GM21717 (cell line): Measurements from ENCODE around the gene C17orf50.
"Not testable (repeated sequence)": the region's sequence is repeated elsewhere in the genome, so short reads cannot be mapped to it uniquely, and the experiment has no call there.

Experiments
- ATAC-seq: cut with Tn5 transposase; IDR thresholded peaks from one replicate; pipeline ENCODE4 v1.9.1; 2021; ENCODE audit warnings: mild to moderate bottlenecking, moderate library complexity; ENCODE audit not compliant: unreplicated experiment

The C17orf50 gene

DNA sequence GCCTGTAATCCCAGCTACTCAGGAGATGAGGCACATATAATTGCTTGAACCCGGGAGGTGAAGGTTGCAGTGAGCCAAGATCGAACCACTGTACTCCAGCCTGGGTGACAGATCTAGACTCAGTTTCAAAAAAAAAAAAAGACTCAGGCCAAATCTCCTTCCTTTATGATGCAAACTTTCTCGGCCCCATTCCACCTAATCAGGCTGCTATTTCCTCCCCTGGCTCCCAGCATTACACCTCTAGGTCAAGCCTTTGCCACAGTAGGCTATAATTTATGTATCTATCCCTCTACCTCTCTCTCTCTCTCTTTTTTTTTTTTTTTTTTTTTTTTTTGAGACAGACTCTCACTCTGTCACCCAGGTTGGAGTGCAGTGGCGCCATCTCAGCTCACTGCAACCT is 9.1 kb upstream of the C17orf50 start:
- not testable (repeated sequence) for ATAC-seq

DNA sequence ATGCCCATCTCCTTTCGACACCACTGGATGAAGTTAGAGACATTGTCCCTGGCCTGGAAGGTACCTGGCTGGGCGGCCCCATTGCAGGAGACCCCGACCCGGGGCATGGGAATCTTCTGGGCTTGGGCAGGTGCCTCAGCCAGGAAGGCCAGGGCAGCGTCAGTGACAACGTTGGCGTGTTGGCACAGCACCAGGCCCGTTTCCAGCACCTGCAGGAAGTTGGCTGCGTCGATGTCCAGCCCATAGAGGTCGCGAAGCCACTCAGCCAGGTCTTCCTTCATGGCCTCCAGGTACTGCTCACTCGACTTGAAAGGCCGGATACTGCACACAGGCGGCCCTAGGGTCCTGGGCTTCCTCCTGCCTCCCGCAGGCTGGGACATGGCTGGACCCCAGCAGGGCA is 8.2 kb upstream of the C17orf50 start:
- ATAC-seq = no peak

DNA sequence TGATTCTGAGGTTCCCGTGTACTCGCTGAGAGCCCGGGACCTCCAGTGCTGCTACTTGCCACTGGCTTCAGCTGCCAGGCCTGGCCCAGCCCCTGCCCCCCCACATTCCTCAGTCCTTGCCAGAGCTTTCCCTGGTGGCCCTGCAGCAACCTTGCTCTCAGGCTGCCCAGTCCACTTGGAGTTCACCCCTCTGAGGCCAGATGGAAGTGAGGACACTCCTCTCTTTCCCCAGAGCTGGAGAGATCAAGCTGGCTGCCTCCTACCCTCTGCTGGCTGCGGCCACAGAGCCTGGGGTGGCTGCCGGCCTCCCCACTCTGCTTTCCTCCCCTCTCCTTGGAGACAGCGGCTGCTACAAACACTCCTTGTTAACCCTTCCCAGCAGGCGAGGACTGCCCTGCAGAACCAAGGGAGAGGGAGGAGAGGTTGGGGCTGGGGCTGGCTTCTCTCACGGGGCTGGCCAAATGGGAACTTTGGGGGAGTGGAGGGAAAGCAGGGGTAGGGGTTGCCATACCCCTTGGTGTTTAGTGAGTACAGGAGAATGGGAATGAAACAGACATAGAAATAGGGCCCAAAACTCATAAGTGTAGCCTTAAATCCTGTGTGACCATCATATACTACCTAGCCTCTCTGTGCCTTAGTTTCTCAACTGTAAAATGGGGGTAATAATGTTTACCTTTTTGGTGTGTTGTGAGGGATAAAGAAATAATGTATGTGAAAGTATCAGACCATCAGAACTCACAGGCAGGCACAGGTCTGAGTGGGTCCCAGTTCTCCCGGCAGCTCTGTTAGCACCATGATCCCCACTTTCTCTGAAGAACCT is 7.5 kb upstream of the C17orf50 start, which contains the start of gene GAS2L2:
Gene GAS2L2, minus strand, starts transcription at position 295 of the 820 bp plus-strand sequence. CDS start 389 bp downstream, outside the sequence.
- ATAC-seq = no peak

- no peak for ATAC-seq
These were observed 3.4 kb upstream of the C17orf50 start for GRCh38 chr17:35757243-35757642.

GRCh38 chr17:35761601-35762000 is 914 bp downstream of the C17orf50 start:
- ATAC-seq = no peak

GRCh38 chr17:35763767-35764122 is 3.1 kb downstream of the C17orf50 start:
- ATAC-seq = no peak

DNA sequence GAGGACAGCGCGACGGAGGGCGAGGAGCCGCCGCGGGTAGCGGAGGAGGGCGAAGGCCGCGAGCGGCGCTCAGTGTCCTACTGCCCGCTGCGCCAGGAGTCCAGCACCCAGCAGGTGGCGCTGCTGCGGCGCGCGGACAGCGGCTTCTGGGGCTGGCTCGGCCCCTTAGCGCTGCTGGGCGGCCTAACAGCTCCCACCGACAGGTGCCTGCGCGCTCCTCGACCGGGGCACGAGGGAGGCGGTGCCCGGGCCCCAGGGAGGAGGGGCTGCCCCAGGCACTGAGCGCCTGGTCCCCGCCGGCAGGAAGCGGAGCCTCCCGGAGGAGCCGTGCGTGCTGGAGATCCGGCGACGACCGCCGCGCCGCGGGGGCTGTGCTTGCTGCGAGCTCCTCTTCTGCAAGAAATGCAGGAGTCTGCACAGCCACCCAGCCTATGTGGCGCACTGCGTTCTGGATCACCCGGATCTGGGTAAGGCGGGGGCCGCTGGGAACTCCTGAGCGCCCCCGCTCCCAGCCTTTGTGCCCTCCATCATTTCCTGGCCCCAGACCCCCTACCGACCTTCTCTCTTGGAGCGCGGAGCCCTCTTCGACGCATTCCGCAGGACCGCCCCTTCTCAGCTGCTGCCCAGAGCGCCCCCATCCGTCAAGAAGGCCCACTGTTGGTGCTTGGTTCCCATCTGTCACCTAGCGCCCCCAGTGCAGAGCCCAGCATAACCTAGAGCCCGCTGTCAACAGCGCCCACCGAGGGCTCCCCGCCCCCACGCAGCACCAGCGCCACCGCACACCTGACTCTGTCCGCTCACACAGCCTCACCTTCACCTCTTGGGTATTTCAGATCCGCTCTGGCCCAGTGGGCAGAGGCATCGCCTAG is 3.7 kb downstream of the C17orf50 start:
- peak; percentile 89 for ATAC-seq

- ATAC-seq = no peak
These were observed 4.5 kb downstream of the C17orf50 start for GRCh38 chr17:35765086-35765710.

GRCh38 chr17:35765756-35766488 is 5.2 kb downstream of the C17orf50 start:
- no peak for ATAC-seq

DNA sequence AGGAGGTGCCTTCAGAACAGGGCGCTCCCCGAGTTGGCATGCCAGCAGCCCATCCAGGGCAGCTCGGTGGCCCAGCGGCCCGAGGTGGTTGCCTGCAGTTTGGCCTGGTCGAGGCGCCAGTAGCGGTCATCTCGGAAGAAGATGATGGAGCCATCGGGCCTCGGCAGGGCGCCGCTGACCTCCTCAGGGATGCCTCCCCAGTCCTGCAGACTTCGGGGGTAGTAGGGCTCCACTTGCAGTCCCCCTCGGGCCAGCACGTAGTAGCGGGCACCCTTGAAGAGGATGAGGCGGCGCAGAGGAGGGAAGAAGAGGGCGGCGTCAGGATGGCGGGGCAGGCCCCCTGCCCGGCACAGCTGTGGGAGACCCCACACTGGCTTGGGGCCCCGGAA is 5.8 kb downstream of the C17orf50 start:
- ATAC-seq = no peak

DNA sequence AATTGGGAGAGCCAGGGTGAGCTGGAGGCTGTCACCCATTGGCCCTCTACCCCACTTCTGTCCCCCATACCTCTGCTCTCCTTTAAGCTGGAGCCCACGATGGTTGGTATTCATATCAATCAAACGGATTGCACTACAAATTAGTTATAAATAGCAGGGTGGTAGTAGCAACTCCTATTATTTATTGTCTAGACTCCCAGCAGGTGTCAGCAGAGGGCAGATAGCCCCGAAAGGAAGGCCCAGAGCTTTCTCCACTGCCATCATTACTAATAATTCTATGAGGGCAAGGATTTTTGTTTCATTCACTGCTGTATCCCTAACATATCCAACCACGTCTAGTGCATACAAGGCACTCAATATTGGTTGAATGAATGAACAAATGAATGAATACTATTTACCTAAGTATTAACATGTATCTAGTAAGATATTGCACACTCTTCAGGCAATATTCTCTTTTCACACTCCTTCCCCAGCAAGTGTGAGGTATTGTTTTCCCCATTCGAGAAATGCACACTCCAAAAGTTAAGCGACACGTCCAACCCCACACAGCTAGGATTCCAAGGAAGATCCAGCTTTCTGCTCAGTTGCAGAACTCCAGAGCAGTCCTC is 6.3 kb downstream of the C17orf50 start:
- no peak for ATAC-seq

DNA sequence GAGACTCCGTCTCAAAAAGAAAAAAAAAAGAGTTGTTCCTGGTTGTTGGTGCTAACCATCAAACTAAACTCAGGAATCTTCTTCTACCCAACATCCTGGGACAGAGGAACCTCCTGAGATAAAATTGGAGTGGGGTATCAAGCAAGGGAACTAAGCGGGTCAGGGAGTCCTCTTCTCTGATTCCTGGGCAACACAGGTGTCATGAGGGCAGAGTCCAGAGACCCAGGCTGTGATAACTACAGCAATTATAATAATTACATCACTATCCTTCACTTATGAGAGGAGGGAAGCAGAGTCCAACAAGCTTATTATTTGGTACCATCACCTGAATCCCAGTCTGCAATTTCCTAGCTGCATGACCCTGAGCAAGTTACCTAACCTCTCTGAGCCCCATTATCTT is 8.1 kb downstream of the C17orf50 start:
- ATAC-seq = no peak

DNA sequence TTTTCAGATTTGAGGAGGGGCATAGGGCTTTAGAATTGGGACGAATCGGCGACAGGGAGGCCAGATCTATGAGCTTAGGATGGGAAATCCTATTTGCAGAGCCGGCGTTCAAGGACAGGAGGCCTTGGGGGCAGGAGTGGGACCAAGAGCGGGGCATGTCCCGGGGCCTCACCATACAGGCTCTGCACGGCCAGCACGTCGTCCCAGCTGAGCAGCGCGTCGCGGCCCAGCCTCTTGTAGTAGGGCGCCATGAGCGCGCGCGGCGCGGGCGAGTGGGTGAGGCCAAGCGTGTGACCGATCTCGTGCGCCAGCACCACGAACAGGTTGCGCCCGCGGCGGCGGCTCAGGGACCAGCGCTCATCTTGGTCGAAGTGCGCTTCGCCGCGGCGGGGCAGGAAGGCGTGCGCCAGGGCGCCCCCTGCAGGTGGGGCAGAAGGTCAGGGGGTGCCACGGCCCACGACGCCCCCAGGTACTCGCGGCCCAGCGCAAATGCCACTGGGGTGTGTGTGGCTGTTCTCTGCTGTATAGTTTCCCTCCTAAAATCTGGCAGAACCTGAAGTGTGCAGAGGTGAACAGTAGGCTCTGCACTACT is 9.3 kb downstream of the C17orf50 start:
- no peak for ATAC-seq

- ATAC-seq = no peak
These were observed 12.4 kb downstream of the C17orf50 start for GRCh38 chr17:35773129-35773528.

GRCh38 chr17:35773679-35774425 is 13.2 kb downstream of the C17orf50 start:
- no peak for ATAC-seq

- no peak for ATAC-seq
These were observed 13.8 kb downstream of the C17orf50 start for GRCh38 chr17:35774499-35774898.

GRCh38 chr17:35775039-35775438 is 14.4 kb downstream of the C17orf50 start:
- no peak for ATAC-seq

- ATAC-seq = no peak
These were observed 14.9 kb downstream of the C17orf50 start for GRCh38 chr17:35775583-35775982.

DNA sequence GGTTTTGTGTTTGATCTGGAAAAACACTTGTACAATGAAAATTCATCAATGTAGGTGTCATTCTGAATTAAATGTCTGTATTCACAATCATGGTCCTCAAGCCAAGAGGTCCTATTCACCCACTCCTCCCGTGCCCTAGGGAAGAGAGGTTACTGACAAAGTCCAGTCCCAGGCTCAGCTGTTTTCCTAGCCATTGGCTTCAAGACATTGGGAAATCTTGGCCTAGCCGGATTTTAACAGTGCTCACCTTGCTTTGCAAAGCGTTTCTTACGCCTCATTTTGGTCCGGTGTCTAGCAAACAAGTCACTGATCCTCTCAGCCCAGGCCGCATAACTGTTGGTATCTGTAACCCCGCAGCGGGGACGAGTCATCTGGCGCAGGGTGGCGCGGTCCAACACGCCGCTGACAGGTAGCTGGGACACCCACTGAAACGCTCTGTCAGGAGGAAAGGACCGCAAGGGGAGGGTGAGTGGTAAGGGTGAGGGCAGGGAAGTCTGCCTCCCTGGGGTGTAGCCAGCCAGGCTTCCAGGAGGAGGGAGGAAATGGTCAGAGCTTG is 18.0 kb downstream of the C17orf50 start:
- no peak for ATAC-seq
